AML-193 (cell line): Measurements from ENCODE around the gene CHL1.

Experiments used
- DNase-seq, 2 experiments: peaks; one replicate each; lab custom pipeline; 2025; lab: John Stamatoyannopoulos, UW

Gene CHL1

GRCh38 chr3:284322-284721 is 87.8 kb downstream of the CHL1 start:
- no peak for DNase-seq

GRCh38 chr3:288417-288816 is 91.9 kb downstream of the CHL1 start:
- DNase-seq = no peak

- no peak for DNase-seq
Measured at GRCh38 chr3:291028-291427, 94.5 kb downstream of the CHL1 start.

- no peak for DNase-seq
Measured at GRCh38 chr3:291646-292436, 95.3 kb downstream of the CHL1 start.

GRCh38 chr3:294096-294495 is 97.5 kb downstream of the CHL1 start:
- DNase-seq = no peak

- DNase-seq = no peak
Measured at GRCh38 chr3:294581-294980, 98.0 kb downstream of the CHL1 start.

GRCh38 chr3:295166-295565 is 98.6 kb downstream of the CHL1 start:
- no peak for DNase-seq

GRCh38 chr3:297585-297984 is 101.0 kb downstream of the CHL1 start:
- no peak for DNase-seq

GRCh38 chr3:299590-300301 is 103.2 kb downstream of the CHL1 start:
- no peak for DNase-seq

GRCh38 chr3:307182-307581 is 110.6 kb downstream of the CHL1 start:
- DNase-seq = no peak

- no peak for DNase-seq
Measured at GRCh38 chr3:308597-309321, 112.2 kb downstream of the CHL1 start.

GRCh38 chr3:312160-312733 is 115.7 kb downstream of the CHL1 start:
- no peak for DNase-seq

GRCh38 chr3:312911-313310 is 116.3 kb downstream of the CHL1 start:
- DNase-seq = no peak

GRCh38 chr3:317012-317411 is 120.4 kb downstream of the CHL1 start:
- DNase-seq = no peak

GRCh38 chr3:318903-319302 is 122.3 kb downstream of the CHL1 start:
- DNase-seq = no peak

GRCh38 chr3:324423-324822 is 127.9 kb downstream of the CHL1 start:
- no peak for DNase-seq

GRCh38 chr3:325495-325894 is 128.9 kb downstream of the CHL1 start:
- no peak for DNase-seq

GRCh38 chr3:330494-331115 is 134.0 kb downstream of the CHL1 start:
- no peak for DNase-seq

GRCh38 chr3:331881-332280 is 135.3 kb downstream of the CHL1 start:
- DNase-seq = no peak

- no peak for DNase-seq
Measured at GRCh38 chr3:332701-333100, 136.1 kb downstream of the CHL1 start.

- no peak for DNase-seq
Measured at GRCh38 chr3:335240-335639, 138.7 kb downstream of the CHL1 start.

GRCh38 chr3:339351-339750 is 142.8 kb downstream of the CHL1 start:
- DNase-seq = no peak
